ENCODE results near the gene PPARD. TPM values are rescaled to one million over a fixed set of nuclear protein-coding genes. Genes with fewer than 3 reads are reported as not detected.

The PPARD gene
- total RNA-seq, 1 donor from 2014 or later = 29.1 TPM

GRCh38 chr6:35451354-35452182 lies 109.2 kb downstream of the PPARD start:
- no peak overlapping the region for H3K27ac Mint-ChIP-seq

DNA sequence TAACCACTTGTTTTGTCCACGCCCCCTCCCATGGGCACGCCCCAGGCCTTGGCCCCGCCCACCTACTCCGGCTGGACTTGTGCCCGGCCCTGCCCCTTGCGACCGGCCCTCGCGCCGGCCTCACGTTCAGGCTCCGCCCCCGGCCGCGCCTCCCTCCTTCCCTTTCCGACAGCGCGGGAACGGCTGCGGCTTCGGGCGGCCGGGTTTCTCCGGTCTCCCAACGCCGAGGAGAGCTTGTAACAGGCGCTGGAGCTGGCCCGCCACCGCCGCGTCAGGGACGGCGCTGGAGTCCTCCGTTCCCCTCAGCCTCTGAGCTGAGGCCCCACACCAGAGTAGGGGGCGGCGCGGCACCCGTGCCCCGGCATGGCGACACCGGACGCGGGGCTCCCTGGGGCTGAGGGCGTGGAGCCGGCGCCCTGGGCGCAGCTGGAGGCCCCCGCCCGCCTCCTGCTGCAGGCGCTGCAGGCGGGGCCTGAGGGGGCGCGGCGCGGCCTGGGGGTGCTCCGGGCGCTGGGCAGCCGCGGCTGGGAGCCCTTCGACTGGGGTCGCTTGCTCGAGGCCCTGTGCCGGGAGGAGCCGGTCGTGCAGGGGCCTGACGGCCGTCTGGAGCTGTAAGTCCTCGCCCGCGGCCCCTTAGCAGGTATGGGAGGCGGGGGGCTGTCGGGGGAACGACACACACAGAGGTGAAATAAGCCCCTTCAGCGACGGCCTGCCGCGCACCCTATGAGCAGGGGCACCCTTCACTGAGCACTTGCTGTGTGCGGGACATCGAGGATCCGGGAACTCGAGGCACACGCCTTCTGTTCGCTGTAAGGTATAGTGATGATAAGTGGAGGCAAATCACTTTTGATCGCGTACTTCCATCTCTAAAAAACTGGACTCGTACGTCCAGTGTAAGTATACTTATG lies 110.1 kb downstream of the PPARD start, which contains the start of gene FANCE:
TSS of gene FANCE (plus strand) at position 156 of the 908 bp plus-strand sequence. CDS start at position 364, 208 bp downstream.
- H3K27me3 Mint-ChIP-seq (ENCODE audit: low read depth) = peaks cover 10% of the 10 kb centered on the region
- peak; percentile 91 for DNase-seq (ENCODE audit: low spot score)
- H3K27ac Mint-ChIP-seq = peak within 1 kb of the TSS; percentile 63
- H3K36me3 Mint-ChIP-seq (ENCODE audit: low read depth) = peaks cover 22% of the 10 kb centered on the region
- peak within 1 kb of the TSS; percentile 84 for H3K4me3 Mint-ChIP-seq (ENCODE audit: low read depth)
- no peaks in the 10 kb centered on the region for H3K9me3 Mint-ChIP-seq
- intact Hi-C loops (cut with micrococcal nuclease) = loop anchor here (1.0 to 5.0 kb wide), 3 partner anchors 16 to 925 kb away; partner anchors contain the start of gene RPL10A
- H3K4me1 Mint-ChIP-seq (ENCODE audit: low read depth) = peaks cover 38% of the 10 kb centered on the region

More at GRCh38 chr6:35451354-35452182, 109.2 kb downstream of the PPARD start:
- no peak for DNase-seq (ENCODE audit: low spot score)
- no peaks in the 10 kb centered on the region for H3K9me3 Mint-ChIP-seq
- H3K36me3 Mint-ChIP-seq (ENCODE audit: low read depth) = peaks cover 20% of the 10 kb centered on the region
- peaks cover 38% of the 10 kb centered on the region for H3K4me1 Mint-ChIP-seq (ENCODE audit: low read depth)
- intact Hi-C loops (cut with micrococcal nuclease) = loop anchor here (1.0 to 5.0 kb wide), 3 partner anchors 17 to 924 kb away; partner anchors contain the start of gene RPL10A
- H3K27me3 Mint-ChIP-seq (ENCODE audit: low read depth) = peaks cover 10% of the 10 kb centered on the region
- H3K4me3 Mint-ChIP-seq (ENCODE audit: low read depth) = peak overlapping the region; percentile 84

DNA sequence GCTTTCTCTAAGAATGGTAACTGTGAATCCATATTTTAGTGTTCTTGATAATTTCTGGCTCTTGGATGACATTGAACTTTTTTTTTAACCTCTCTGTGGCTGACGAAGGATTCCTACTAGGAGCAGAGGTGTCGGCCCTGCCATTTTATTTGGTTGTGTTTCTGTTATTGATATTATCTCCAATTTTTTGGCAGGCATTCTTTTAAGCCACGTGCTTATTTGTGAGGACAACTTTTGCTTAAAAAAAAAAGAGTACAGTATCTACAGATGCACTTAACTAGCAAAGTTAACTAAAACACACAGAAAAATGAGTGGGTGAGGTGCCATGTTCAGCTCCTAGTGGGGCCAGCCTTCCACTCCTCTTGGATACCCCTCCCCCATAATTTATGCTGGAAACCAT lies 110.9 kb downstream of the PPARD start:
- Mint-ChIP-seq H3K36me3 (ENCODE audit: low read depth) (peaks cover 28% of the 10 kb centered on the region), H3K4me1 (ENCODE audit: low read depth) (peaks cover 38% of the 10 kb centered on the region), H3K27me3 (ENCODE audit: low read depth) (peaks cover 10% of the 10 kb centered on the region), H3K27ac (no peak overlapping the region), H3K4me3 (ENCODE audit: low read depth) (peak overlapping the region; percentile 84), H3K9me3 (no peaks in the 10 kb centered on the region)
- DNase-seq (ENCODE audit: low spot score) = no peak
- intact Hi-C loops (cut with micrococcal nuclease) = loop anchor here (2.0 to 5.0 kb wide), 2 partner anchors 150 to 926 kb away; no protein-coding TSS in a partner anchor

- H3K27me3 Mint-ChIP-seq (ENCODE audit: low read depth) = peaks cover 10% of the 10 kb centered on the region
- H3K4me1 Mint-ChIP-seq (ENCODE audit: low read depth) = peaks cover 36% of the 10 kb centered on the region
- no peak for DNase-seq (ENCODE audit: low spot score)
- H3K4me3 Mint-ChIP-seq (ENCODE audit: low read depth) = peak overlapping the region; percentile 35
- peaks cover 36% of the 10 kb centered on the region for H3K36me3 Mint-ChIP-seq (ENCODE audit: low read depth)
- intact Hi-C loops (cut with micrococcal nuclease) = loop anchor here (5.0 kb wide), 1 partner anchor 927 kb away; no protein-coding TSS in a partner anchor
- no peak overlapping the region for H3K27ac Mint-ChIP-seq
- H3K9me3 Mint-ChIP-seq = no peaks in the 10 kb centered on the region
Observed at GRCh38 chr6:35454391-35455110, 112.2 kb downstream of the PPARD start.

- H3K27me3 Mint-ChIP-seq (ENCODE audit: low read depth) = no peaks in the 10 kb centered on the region
- no peak overlapping the region for H3K4me3 Mint-ChIP-seq (ENCODE audit: low read depth)
- peaks cover 59% of the 10 kb centered on the region for H3K36me3 Mint-ChIP-seq (ENCODE audit: low read depth)
- intact Hi-C loops (cut with micrococcal nuclease) = no loop called here
- H3K9me3 Mint-ChIP-seq = no peaks in the 10 kb centered on the region
- peaks cover 23% of the 10 kb centered on the region for H3K4me1 Mint-ChIP-seq (ENCODE audit: low read depth)
- DNase-seq (ENCODE audit: low spot score) = no peak
- no peak overlapping the region for H3K27ac Mint-ChIP-seq
Observed at GRCh38 chr6:35457907-35458306, 115.5 kb downstream of the PPARD start.

GRCh38 chr6:35461270-35461669 lies 118.9 kb downstream of the PPARD start:
- intact Hi-C loops (cut with micrococcal nuclease) = no loop called here
- H3K36me3 Mint-ChIP-seq (ENCODE audit: low read depth) = peaks cover 59% of the 10 kb centered on the region
- H3K27me3 Mint-ChIP-seq (ENCODE audit: low read depth) = no peaks in the 10 kb centered on the region
- no peaks in the 10 kb centered on the region for H3K9me3 Mint-ChIP-seq
- H3K4me1 Mint-ChIP-seq (ENCODE audit: low read depth) = peaks cover 2% of the 10 kb centered on the region
- no peak for DNase-seq (ENCODE audit: low spot score)
- no peak overlapping the region for H3K27ac Mint-ChIP-seq
- no peak overlapping the region for H3K4me3 Mint-ChIP-seq (ENCODE audit: low read depth)

GRCh38 chr6:35463292-35463691 lies 120.9 kb downstream of the PPARD start:
- Mint-ChIP-seq H3K36me3 (ENCODE audit: low read depth) (peaks cover 65% of the 10 kb centered on the region), H3K4me3 (ENCODE audit: low read depth) (no peak overlapping the region), H3K27ac (no peak overlapping the region), H3K9me3 (no peaks in the 10 kb centered on the region), H3K4me1 (ENCODE audit: low read depth) (peaks cover 8% of the 10 kb centered on the region), H3K27me3 (ENCODE audit: low read depth) (no peaks in the 10 kb centered on the region)
- intact Hi-C loops (cut with micrococcal nuclease) = no loop called here
- no peak for DNase-seq (ENCODE audit: low spot score)

- intact Hi-C loops (cut with micrococcal nuclease) = no loop called here
- peaks cover 71% of the 10 kb centered on the region for H3K36me3 Mint-ChIP-seq (ENCODE audit: low read depth)
Observed at GRCh38 chr6:35465646-35466045, 123.3 kb downstream of the PPARD start.

DNA sequence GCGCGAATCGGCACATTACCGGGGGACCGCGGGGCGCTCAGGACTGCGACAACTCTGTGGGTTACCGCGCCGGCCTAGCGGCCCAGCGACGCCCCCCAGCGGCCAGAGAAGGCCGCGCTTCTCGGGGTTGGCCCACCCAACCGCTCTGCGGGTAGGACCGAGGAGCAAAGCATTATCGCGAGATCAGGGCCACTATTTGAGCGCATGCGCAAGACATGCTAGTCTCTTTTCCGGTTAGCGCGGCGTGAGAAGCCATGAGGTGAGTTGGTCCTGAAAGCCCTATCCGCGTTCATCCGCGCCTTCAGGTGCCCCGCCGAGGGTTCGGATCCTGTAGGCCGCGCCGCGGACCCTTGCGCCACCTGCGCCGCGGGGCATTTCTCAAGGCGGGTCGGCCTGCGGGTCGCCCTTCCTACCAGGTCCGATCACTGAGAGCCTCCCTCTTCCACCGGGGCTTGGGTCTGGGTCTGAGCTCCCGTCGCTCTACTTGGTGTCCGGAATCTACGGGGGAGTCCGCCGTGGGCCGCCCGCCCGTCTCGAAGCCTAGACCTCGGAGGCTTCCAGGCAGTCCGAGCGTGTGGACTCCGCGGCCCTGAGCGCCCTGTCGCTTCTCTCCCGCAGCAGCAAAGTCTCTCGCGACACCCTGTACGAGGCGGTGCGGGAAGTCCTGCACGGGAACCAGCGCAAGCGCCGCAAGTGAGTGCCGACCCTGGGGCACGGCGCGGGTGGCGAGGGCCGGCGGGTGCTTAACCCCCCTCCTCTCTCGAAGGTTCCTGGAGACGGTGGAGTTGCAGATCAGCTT lies 126.0 kb downstream of the PPARD start, which contains the start of gene RPL10A:
TSS of gene RPL10A (plus strand) at position 221 of the 799 bp plus-strand sequence. CDS start at position 255, 34 bp downstream.
- Mint-ChIP-seq H3K27me3 (ENCODE audit: low read depth) (no peaks in the 10 kb centered on the region), H3K9me3 (no peaks in the 10 kb centered on the region), H3K4me1 (ENCODE audit: low read depth) (peaks cover 24% of the 10 kb centered on the region), H3K4me3 (ENCODE audit: low read depth) (peak within 1 kb of the TSS; percentile 91), H3K27ac (peak within 1 kb of the TSS; percentile 98), H3K36me3 (ENCODE audit: low read depth) (peaks cover 81% of the 10 kb centered on the region)
- peak; percentile 94 for DNase-seq (ENCODE audit: low spot score)
- intact Hi-C loops (cut with micrococcal nuclease) = loop anchor here (1.0 kb wide), 3 partner anchors 16 to 166 kb away; partner anchors contain the start of genes FANCE and PPARD

More at GRCh38 chr6:35465646-35466045, 123.3 kb downstream of the PPARD start:
- no peak overlapping the region for H3K4me3 Mint-ChIP-seq (ENCODE audit: low read depth)
- no peaks in the 10 kb centered on the region for H3K27me3 Mint-ChIP-seq (ENCODE audit: low read depth)
- H3K9me3 Mint-ChIP-seq = no peaks in the 10 kb centered on the region
- peaks cover 17% of the 10 kb centered on the region for H3K4me1 Mint-ChIP-seq (ENCODE audit: low read depth)
- DNase-seq (ENCODE audit: low spot score) = no peak
- H3K27ac Mint-ChIP-seq = no peak overlapping the region

- no peaks in the 10 kb centered on the region for H3K27me3 Mint-ChIP-seq (ENCODE audit: low read depth)
- H3K4me1 Mint-ChIP-seq (ENCODE audit: low read depth) = peaks cover 24% of the 10 kb centered on the region
- peak overlapping the region; percentile 91 for H3K4me3 Mint-ChIP-seq (ENCODE audit: low read depth)
- no peaks in the 10 kb centered on the region for H3K9me3 Mint-ChIP-seq
- no peak for DNase-seq (ENCODE audit: low spot score)
- peak overlapping the region; percentile 98 for H3K27ac Mint-ChIP-seq
- peaks cover 77% of the 10 kb centered on the region for H3K36me3 Mint-ChIP-seq (ENCODE audit: low read depth)
- intact Hi-C loops (cut with micrococcal nuclease) = loop anchor here (1.0 kb wide), 3 partner anchors 17 to 167 kb away; partner anchors contain the start of genes FANCE and PPARD
Observed at GRCh38 chr6:35468980-35469750, 126.8 kb downstream of the PPARD start.
